GM18517 (cell line): ENCODE results near the gene MBP.

Experiments used
- ATAC-seq: cut with Tn5 transposase; IDR thresholded peaks from one replicate; pipeline ENCODE4 v1.9.1; 2021; ENCODE audit warnings: mild to moderate bottlenecking, moderate library complexity; ENCODE audit not compliant: unreplicated experiment

Gene MBP

GRCh38 chr18:77053616-77054287 lies 78.8 kb downstream of the MBP start:
- no peak for ATAC-seq

DNA sequence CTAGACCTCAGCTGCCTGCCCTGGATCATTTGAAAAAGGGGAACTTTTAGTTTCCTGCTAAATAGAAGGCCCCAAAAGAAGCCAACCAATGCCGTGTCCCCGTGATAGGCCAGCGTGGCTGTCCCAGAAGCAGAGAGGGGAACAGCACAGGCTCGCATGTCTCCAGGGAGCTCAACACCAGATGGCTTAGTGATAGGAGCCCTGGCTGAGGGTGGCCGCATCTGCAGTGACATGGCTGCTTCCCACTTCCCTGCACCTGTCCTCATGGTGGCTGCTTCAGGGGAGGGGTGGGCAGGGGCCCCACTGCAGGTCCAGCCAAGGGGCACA lies 79.6 kb downstream of the MBP start:
- no peak for ATAC-seq

DNA sequence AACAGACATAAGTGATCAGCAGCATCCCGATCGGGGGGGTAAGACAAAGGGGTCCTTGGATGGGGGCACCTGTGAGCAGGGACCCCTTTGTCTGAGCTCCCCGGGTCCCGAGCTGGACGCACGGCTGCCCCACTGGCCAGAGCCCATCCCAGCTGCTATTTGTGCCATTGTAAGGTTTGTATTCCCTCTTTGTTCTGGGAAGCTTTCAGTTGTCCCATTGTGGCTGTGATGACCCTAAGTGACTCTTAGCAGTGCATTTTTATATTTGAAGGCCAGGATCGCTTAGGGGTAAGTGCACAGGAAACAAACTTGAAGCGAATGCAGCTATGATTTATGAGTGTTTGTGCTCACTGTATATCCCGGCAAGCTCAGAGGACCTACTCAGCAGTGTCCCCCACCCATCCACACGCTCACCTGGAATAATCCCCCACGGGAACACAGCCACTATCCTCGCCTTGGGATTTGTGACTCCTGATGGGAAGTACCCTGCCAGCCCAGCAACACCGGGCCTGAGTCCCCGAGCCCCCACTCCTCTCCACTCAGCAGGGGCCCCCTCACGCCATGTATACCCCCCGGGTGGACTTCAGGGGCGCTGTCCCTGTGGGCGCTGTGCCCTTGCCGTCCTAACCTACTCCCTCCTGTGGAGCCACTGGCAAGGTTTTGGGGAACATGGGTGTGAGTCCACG lies 80.1 kb downstream of the MBP start:
- no peak for ATAC-seq

GRCh38 chr18:77051581-77052296 lies 80.8 kb downstream of the MBP start:
- no peak for ATAC-seq

- ATAC-seq, result no peak
Observed at GRCh38 chr18:77049938-77050337, 82.6 kb downstream of the MBP start.

DNA sequence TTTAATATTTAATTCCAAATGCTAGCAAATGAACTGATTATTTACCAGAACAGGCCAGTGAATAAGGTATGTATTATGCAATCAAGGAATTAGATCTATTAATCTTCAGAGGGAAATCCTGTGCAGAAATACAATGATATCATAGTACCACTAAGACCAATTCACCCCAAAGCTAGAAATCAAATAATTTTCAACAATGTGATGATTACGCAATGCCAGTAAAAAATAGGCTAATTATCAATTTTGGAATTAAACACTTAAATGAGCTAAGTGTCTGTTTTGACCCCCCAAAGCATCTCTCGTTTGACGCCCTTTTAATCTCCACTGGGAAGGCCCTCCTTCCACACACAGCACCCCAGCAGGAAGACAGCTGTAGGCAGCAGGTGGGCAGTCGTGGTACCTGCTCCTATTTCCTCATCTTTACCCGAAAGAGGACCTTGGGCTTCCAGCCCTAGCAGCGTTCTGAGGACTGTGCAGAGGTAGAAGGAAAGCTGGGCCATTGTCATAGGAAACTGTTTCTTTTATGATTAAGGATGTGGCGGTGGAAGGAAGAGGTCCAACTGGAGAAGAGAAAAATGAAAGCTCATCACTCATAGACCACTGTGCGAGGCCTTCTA lies 84.7 kb downstream of the MBP start:
- no peak for ATAC-seq

GRCh38 chr18:77046994-77047393 lies 85.6 kb downstream of the MBP start:
- no peak for ATAC-seq

GRCh38 chr18:77046409-77046808 lies 86.2 kb downstream of the MBP start:
- no peak for ATAC-seq

GRCh38 chr18:77045677-77046076 lies 86.9 kb downstream of the MBP start:
- ATAC-seq, result no peak

DNA sequence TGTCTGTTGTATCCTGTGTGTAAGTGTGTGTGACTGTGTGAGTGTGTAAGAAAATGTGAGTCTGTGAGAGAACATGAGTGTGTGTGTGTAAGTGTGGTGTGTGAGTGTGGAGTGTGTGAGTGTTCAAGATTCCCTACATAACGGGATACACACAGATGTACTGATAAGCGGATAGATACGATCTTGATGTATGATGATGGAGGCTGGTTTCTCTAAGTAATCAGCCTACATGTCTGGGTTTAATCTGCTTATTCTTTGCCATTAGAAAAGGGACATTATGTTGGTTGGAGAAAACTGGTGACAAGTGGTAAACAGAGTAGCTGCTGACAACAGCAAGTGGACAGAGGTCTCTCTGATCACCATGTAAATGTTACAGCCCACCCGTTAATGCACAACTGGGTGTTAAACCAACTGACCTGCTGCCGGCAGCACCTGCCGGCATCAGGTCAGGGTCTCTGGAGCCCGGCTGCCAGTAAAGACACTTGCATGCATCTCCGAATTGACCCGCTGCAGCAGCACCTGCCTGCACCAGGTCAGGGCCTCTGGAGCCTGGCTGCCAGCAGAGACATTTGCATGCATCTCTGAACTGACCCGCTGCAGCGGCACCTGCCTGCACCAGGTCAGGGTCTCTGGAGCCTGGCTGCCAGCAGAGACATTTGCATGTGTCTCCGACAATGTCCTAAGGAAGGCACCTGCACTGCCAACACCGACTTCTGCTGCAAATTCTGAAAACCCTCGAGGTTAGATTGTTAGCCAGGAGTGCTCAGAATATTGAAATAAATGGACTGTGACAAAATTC lies 87.5 kb downstream of the MBP start:
- ATAC-seq, result no peak

- no peak for ATAC-seq
Observed at GRCh38 chr18:77043541-77044280, 88.9 kb downstream of the MBP start.

DNA sequence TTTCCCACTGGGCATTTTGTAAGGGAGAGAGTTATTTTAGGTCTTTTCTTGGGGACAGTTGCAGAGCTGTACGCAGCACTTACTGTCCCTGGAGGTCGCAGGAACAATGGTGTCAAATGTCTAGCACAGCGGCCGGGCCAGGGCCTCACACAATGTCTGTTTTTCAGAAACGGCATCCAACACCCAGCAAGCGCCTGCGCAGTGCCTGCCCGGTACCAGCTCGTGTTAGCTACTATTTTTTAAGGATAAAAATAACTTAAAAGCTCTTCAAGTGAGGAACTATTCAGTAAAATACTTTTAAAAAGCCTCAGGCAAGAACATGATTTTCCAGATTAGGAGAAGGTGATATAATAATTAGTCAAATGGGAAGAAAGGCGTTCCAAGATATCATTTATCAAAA lies 90.0 kb downstream of the MBP start:
- no peak for ATAC-seq

DNA sequence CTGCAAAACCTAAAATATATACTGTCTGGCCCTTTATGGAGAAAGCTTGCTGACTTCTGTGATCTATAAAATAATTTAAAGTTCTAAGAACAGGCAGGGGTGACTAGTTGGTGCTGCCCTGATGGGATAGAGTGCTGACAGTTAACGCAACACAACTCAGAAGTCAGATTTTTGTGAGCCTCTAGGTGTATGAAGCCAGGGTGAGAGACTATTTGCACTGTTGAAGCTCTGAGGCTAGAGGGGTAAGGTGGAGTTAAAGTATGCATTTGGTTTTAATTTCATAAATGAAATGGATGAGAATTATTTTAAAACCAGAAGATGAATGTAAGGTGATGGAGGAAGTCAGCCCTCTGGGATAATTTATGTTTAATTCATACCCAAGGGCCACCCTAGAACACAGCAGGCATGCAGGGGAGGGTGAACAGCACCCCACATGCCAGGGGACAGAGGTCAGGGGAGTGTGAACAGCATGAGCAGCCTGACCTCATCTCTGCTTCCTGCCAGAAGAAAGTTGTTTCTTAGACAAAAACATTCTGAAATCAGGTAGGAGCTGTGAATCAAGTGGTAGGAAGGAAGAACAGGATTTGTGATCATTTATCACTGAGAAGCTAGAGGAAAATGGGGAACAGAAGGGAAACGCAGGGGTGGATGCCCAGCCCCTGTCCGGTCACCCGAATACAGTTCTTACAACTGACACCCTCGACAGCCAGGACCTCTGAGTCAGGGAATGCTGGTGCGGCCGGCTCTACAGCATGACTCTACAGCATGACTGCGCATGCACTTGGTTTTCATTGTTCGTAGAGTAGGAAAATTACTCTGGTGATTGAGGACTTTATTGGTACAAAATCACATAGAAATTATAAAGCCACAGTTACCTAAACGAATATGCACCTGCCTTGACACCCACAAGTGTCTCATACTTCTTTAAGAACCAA lies 93.1 kb downstream of the MBP start:
- ATAC-seq, result no peak

DNA sequence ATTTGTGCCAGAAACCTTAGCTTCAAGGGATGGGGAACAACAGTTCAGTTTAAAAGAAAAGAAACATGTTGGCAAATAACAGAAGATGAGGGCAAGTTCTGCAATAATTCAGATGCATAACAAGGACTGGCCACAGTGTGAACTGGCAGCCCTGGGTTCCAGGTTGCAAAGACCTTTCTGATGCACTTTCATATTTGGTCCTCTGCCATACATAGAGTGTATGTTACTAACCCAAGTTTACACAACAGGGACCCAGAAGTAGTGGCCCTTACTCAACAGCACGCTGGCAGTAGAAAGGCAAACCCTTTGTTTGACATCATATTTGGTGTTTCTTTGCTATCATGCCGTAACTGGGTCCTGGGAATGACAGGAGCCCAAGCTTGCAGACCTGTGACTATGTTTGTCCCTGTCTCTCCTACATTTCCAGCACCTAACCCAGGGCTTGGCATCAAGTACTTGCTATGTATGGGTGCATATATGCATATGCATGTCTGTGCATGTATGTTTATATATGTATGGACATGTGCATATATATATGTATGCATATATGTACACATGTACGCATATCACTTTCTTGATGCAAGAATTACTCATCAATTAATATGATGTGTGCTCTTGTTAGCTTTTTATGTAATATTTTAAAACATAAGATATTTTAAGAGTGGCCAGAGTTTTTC lies 94.3 kb downstream of the MBP start:
- ATAC-seq, result no peak

GRCh38 chr18:77037567-77037966 lies 95.0 kb downstream of the MBP start:
- no peak for ATAC-seq

GRCh38 chr18:77035380-77036187 lies 97.0 kb downstream of the MBP start:
- ATAC-seq, result no peak

GRCh38 chr18:77033575-77033974 lies 99.0 kb downstream of the MBP start:
- no peak for ATAC-seq

- no peak for ATAC-seq
Observed at GRCh38 chr18:77032181-77032701, 100.3 kb downstream of the MBP start.
